DMS53 (cell line): ENCODE results near the gene EXOC8.

Source experiments
- DNase-seq: peaks from one replicate; lab custom pipeline; 2025; lab: John Stamatoyannopoulos, UW

Gene EXOC8

GRCh38 chr1:231313661-231314060 lies 24.0 kb downstream of the EXOC8 start:
- DNase-seq: no peak

GRCh38 chr1:231312432-231312788 lies 25.2 kb downstream of the EXOC8 start:
- no peak for DNase-seq

- DNase-seq: no peak
Observed at GRCh38 chr1:231311720-231312431, 25.8 kb downstream of the EXOC8 start.

- DNase-seq: no peak
Observed at GRCh38 chr1:231310391-231310934, 27.2 kb downstream of the EXOC8 start.

- DNase-seq: no peak
Observed at GRCh38 chr1:231301990-231302389, 35.7 kb downstream of the EXOC8 start.

- DNase-seq: no peak
Observed at GRCh38 chr1:231295938-231296337, 41.7 kb downstream of the EXOC8 start.

GRCh38 chr1:231286603-231287002 lies 51.0 kb downstream of the EXOC8 start:
- DNase-seq: no peak

GRCh38 chr1:231284441-231284840 lies 53.2 kb downstream of the EXOC8 start:
- no peak for DNase-seq
